ENCODE results near the gene BCO1. TPM values are rescaled to one million over a fixed set of nuclear protein-coding genes. Genes with fewer than 3 reads are reported as not detected.

The BCO1 gene
- polyA plus RNA-seq, 1 donor = not detected

- no peak for DNase-seq
These were observed 80.9 kb downstream of the BCO1 start for GRCh38 chr16:81319221-81319912.

GRCh38 chr16:81321039-81321438, 82.5 kb downstream of the BCO1 start:
- no peak for DNase-seq

GRCh38 chr16:81321536-81321935, 83.0 kb downstream of the BCO1 start:
- no peak for DNase-seq

GRCh38 chr16:81324808-81325207, 86.3 kb downstream of the BCO1 start:
- no peak for DNase-seq

GRCh38 chr16:81327011-81327410, 88.5 kb downstream of the BCO1 start:
- no peak for DNase-seq

GRCh38 chr16:81327447-81328196, 89.1 kb downstream of the BCO1 start:
- no peak for DNase-seq

- DNase-seq = no peak
These were observed 91.5 kb downstream of the BCO1 start for GRCh38 chr16:81329947-81330346.

- no peak for DNase-seq
These were observed 94.9 kb downstream of the BCO1 start for GRCh38 chr16:81333356-81333755.

- DNase-seq = no peak
These were observed 97.2 kb downstream of the BCO1 start for GRCh38 chr16:81335669-81336068.

GRCh38 chr16:81337097-81337496, 98.6 kb downstream of the BCO1 start:
- no peak for DNase-seq

Other genes with a start within 250 kb of the BCO1 start
- gene CMC2, start 231.8 kb upstream of the BCO1 start, polyA plus RNA-seq (ENCODE audit: insufficient read length) = 26.0 TPM
- gene CENPN, start 231.5 kb upstream of the BCO1 start, polyA plus RNA-seq (ENCODE audit: insufficient read length) = 9.5 TPM
- 28.6 TPM for gene ATMIN, start 202.8 kb upstream of the BCO1 start, polyA plus RNA-seq (ENCODE audit: insufficient read length)
- gene C16orf46, start 161.5 kb upstream of the BCO1 start, polyA plus RNA-seq (ENCODE audit: insufficient read length) = 0.56 TPM
- 54.0 TPM for gene GCSH, start 142.3 kb upstream of the BCO1 start, polyA plus RNA-seq (ENCODE audit: insufficient read length)
- gene GAN, start 76.3 kb downstream of the BCO1 start, polyA plus RNA-seq (ENCODE audit: insufficient read length) = 2.6 TPM
- 18.0 TPM for gene CMIP, start 206.1 kb downstream of the BCO1 start, polyA plus RNA-seq (ENCODE audit: insufficient read length)